GM15510 (cell line): Measurements from ENCODE around the gene ACER1.

Source experiments
- POLR2A ChIP-seq: IDR thresholded peaks from 3 replicates; pipeline ENCODE4 v1.6.1; 2011; ENCODE audit warnings: borderline replicate concordance; ENCODE audit not compliant: insufficient read length; ENCODE audit errors: extremely low read depth

ACER1 gene

DNA sequence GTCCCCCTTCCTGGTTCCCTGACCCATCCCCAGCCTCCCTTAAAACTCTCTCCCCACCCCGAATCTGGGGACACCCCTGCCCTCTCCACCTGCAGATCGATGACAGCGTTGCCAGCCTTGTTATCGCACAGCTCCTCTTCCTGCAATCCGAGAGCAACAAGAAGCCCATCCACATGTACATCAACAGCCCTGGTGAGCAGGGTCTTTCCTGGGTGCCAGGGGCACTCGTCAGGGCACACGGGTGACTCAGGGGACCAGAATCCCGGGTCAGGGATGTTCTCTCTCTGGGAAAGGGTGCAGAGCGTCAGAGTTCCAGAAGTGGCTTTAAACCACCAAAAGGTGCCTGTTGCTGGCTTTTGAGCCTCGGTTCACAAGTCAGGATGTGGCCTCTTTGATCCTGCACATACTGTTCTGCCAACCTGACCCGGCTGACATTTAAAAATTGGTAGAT is 29.0 kb upstream of the ACER1 start:
- TF ChIP-seq POLR2A = no peak

DNA sequence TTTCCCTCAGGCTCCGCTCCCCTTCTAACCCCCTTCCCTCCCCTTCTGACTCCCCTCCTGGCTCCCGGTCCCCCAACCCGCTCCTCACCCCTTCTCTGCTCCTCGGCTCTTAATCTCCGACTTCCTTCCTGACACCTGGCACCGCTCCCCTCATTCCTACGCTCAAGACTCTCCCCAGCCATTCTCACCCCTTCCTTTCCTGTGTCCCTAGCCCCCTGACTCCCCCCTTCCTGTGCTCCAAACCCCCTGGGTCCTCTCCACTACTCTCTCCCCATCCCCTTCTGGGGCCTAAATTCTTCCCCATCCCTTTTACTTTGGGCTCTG is 28.6 kb upstream of the ACER1 start:
- TF ChIP-seq POLR2A = no peak

DNA sequence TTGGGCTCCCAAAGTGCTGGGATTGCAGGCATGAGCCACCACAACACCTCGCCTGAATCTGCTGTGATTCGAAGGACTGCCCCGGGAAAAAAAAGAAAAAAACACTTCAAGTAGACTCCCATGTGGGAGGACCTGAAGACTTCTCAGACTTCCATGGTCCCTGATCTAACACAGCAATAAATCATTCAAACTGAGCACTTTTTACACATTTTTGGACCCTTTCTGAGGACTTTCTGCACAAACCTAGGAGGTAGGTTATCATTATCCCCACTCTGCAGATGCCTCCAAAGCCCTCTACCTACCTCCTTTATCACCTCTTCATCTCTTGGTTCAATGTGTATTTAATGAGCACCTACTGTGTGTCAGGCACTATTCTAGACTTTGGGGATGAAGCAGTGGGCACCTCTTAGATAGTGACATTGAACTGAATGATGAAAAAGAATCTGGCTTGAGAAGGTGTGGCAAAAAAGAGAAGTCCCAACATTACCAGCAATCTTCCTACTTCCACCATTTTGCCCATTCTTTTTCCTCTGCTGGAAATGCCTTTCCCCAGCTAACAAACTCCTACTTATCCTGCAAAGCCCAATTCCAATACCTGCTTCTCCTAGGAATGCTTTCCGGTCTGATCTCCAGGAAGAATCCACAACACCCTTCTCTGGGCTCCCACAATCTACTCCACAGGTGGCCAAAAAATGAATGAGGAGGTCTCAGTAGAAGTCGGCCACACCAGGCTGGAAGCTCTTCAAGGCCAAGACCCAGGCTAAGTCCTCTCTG is 26.3 kb upstream of the ACER1 start:
- TF ChIP-seq POLR2A = no peak

DNA sequence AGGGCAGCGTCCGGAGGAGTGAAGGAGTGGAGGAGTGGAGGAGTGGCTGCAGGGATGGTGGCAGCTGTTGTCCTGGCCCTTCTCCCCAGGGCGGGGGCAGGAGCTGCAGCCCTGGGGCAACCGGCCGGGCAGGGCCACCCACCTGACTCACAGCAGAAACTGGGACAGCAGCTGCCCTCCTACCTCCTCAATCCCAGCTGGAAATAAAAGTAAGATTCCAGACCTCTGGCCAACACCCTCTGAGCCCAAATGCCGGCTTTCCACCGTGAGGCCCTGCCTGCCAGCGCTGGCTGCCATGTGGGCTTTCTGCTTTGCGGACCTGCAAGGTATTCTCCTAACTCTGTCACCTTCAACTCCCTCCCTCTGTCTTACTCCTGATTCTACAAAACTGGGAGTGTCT is 24.6 kb upstream of the ACER1 start:
- no peak for TF ChIP-seq POLR2A

DNA sequence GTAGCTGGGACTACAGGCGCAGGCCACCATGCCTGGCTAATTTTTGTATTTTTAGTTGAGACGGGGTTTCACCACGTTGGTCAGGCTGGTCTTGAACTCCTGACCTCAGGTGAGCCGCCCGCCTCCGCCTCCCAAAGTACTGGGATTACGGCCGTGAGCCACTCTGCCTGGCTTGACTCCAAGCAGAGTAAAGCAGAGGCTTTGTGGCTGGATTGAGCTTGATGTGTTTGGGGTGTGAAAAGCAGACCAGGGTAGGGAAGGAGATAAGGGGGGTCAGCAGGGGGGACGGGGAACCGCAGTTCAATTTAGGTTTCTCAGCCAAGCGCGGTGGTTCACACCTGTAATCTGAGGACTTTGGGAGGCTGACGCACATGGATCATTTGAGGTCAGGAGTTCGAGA is 23.8 kb upstream of the ACER1 start:
- TF ChIP-seq POLR2A = no peak

DNA sequence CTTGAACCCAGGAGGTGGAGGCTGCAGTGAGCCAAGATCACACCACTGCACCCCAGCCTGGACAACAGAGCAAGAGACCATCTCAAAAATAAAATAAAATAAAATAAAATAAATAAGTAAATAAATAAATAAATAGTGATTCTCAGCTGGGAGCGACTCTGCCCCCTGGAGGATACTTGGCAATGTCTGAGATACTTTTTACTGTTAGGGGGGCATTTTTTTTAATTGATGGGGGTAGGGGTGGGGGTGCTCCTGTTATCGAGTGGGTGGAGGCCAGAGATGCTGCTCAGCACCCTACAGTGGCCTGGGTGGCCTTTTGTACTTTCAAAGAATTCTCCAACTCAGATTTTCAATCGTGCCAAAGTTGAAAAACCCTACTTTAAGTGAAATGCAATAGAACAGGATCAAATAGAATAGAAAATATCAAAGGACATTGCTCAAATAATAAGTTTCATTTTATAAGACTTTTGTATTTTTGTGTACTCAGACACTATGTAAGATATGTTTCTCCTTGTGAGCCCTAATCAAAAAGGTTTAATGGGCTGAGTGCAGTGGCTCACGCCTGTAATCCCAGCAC is 20.8 kb upstream of the ACER1 start:
- TF ChIP-seq POLR2A = no peak

DNA sequence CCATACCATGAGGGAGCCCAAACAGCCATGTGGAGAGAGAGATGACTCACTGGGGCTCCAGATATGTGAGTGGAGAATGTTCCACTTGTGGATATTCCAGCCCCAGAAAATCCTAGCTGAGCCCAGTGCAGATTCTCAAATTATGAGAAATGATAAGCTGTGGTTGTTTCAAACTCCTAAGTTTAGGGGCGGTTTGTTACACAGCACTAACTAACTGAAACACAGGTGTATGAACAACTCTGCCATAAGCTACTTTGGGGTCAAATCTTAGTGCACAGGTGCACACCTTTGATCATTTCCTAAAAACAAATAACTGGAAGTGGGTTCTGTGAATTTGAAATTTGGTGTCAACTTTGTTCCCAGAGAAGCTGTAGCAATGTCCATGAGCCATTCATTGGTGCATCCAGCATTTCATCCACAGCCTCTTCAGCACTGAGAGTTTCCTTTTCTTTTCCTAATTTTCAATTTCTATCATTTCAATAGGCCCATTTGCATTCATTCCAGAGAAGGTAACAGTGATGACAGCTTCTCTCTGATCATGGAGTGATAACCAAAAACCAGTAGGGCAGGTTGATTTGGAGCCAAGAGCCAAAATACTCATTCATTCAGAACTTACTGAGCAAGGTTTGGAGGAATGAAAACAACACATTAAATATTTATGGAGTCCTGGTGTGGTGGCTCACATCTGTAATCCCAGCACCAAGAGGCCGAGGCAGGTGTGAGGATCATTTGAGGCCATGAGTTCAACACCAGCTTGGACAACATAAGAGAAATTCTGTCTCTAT is 19.2 kb upstream of the ACER1 start:
- TF ChIP-seq POLR2A = no peak

DNA sequence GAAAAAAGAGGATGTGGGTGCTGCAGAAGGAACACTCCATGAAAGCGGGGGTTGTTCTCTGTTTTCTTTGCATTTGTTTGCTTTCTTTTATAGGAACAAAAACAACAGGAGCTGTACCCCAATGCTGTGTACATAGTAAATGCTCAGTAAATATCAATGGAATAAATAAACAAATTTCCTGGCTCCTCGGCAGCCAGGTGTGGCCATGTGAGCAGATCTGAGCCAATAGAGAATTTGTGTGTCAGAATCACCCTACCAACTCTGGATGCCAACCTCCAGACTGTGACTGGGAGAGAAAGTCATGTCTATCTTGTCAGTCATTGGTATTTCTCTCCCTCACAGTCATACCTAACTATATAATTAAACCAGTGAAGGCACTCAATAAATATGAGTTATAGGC is 17.3 kb upstream of the ACER1 start:
- TF ChIP-seq POLR2A = no peak

DNA sequence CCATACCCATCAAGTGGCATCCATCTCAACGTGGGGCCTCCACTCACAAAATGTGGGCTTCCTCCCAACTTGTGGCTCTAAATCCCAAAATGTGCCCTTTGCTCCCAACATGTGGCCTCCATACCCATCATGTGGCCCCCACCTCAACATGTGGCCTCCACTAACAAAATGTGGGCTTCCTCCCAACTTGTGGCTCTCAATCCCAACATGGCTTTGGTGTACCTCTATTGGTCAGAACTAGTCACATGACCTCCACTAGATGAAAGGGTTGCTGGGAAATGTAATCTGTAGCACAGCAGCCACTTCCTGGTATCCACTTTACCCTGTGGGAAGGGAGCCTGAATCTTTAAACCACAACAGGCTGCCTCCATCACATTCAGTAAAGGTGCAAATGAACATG is 10.1 kb upstream of the ACER1 start:
- no peak for TF ChIP-seq POLR2A

DNA sequence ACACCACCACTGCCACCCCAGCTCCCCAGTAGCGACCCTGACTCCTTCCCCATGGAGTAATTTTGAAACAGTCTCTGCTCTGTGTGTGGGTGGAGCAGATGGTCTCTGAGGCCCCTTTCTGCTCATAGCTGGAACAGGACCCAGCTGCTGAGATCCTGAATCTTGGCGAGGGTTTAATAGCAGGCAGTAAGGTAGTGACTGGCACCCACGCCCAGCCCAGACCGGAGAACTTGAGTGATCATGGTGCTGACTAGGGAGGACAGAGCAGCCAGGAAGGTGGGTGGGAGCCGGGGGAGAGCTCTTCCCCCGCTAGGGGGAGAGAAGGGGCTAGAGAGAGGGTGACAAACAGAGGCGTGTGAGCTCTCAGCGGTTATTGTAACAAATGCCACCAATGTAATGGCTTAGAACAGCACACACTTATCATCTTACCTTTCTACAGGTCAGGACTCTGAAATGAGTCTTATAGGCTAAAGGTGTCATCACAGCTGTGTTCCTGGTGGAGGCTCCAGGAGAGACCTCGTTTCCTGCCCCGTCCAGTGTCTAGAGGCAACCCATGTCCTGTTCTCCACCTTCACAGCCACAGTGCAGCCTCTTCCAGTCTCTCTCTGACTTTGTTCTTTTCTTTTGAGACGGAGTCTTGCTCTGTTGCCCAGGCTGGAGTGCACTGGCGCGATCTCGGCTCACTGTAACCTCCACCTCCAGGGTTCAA is 7.2 kb upstream of the ACER1 start:
- TF ChIP-seq POLR2A = no peak

DNA sequence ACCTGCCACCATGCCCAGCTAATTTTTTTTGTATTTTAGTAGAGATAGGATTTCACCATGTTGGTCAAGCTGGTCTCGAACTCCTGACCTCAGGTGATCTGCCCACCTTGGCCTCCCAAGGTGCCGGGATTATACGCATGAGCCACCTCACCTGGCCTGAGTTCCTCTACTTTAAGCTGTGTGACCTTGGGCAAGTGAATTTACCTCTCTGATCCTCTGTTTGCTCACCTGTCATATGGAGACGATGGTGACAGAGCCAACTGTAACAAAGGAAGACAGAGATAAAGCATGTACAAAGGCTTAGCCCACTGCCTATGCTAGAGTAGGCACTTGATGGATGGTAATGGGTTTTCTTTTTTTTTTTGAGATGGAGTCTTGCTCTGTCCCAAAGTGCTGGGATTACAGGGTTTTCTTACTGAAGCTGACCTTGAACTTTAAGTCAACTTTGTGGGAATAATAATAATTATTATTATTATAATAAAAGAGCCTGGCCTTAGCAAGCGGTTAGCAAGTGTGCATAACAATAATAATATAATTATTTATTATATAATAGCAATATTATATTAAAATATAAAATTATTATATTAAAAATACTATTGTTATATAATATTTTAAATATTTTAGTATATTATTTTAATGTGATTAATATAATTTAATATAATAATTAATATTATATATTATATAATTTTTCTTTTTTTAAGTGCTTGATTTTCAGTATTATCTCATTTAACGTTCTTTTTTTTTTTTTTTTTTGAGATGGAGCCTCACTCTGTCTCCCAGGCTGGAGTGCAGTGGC is 1.3 kb upstream of the ACER1 start:
- TF ChIP-seq POLR2A = no peak

DNA sequence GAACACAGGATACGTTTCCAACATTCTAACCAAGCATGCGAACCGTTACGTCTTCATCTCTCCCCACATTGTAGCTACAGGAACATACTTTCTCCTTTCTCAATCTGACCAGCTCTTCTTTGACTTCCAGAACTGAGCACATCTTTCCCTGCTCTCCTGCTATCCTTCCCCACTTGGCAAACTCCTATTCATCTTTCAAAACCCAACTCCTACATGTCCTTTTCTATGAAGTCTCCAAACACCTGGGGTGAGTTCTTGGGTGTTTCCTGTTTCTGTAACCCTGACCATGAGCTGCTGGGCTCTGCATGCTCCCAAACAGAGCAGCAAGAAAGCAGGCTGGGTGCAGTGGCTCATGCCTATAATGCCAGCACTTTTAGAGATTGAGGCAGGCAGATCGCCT is 6.6 kb downstream of the ACER1 start:
- no peak for TF ChIP-seq POLR2A

DNA sequence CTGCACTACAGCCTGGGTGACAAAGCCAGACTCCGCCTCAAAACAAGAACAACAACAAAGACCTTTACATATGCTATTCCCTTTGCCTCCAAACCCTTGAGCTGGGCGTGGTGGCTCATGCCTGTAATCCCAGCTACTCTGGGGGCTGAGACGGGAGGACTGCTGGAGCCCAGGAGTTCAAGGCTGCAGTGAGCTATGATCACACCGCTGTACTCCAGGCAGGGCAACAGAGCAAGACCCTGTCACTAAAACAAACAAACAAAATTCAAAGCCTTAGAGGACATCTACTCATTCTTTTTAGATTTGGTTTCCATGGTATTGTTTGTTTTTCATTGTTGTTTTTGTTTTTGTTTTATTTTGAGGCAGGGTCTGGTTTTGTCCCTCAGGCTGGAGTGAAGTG is 7.8 kb downstream of the ACER1 start:
- no peak for TF ChIP-seq POLR2A

DNA sequence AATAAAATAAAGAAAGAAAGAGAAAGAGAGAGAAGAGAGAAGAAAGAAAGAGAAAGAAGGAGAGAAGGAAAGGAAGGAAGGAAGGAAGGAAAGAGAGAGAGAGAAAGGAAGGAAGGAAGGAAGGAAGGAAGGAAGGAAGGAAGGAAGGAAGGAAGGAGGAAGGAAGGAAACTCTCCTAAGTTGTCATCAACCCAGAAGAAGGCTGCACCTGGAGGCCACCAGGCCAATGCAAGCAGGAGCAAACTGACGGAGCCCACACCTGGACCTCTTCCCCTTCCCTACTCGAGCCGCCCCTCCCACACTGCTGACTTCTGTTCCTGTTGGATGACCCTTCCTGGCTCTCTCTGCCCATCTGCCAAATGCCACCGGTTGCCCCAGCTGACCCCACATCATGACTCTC is 8.7 kb downstream of the ACER1 start:
- no peak for TF ChIP-seq POLR2A
